ENCODE results near the gene ZNF831.

DNA sequence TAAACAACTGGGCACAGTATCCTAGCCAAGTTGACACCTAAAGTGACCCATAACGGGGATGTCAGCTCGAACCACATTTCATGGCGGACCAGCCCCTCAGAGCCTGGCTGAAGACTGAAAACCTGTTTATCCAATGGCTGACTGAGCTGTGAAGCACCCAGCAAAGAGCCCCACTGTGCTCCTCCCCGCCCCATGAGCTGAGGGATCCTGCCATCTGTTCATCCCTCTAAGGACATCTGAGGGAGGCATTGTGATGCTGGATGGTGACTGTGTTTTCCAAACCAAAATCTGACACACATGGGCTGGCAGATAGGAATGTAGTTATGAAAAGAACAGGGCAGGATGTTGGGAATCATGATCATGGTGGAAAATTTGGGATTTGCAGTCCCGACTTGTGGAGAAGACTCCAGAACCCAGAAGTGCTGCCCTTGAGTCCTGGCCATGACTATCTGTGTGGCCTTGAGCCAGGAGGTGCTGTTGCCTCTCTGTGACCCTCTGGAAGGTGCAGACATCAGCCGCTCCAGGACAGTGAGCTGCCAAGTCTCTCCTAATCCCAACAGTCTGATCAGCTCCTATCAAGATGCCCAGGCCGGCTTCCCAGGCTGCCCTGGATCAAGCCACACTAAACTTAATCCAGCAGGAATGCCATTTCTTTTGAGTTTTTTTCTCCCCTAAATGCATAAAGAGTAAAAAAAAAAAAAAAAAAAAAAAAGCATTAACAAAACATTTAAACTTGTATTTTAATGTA, 142.5 kb downstream of the ZNF831 start:
- TF ChIP-seq CTCF (IDR thresholded peaks at IDR 0.05) (no peak), POLR2A (IDR thresholded peaks at IDR 0.05) (no peak)
